Omental fat pad (tissue), 4 donors: ENCODE measurements around the gene TTLL6. TPM values are rescaled to one million over a fixed set of nuclear protein-coding genes. Genes with fewer than 3 reads are reported as not detected.

ENCODE experiments used
- ATAC-seq: fragments of 150-250 bp; one replicate; pipeline ENCODE4 v1.9.1; 2016; ENCODE audit warnings: mild to moderate bottlenecking, moderate library complexity; ENCODE audit not compliant: low FRiP score
- DNase-seq: peaks from one replicate; pipeline ENCODE4 v3.0.0-alpha.2; 2019; ENCODE audit warnings: low spot score
- CTCF ChIP-seq, 3 donors: fragments of 450-650 bp; IDR thresholded peaks; one replicate each; pipeline ENCODE4 v1.5.1; 2016 to 2017; ENCODE audit warnings: antibody characterized with exemption in 3 of 3, mild to moderate bottlenecking in 3 of 3, moderate library complexity in 2 of 3
- total RNA-seq, 4 donors: library from RNA; depleted of rRNA; stranded (reverse); fragments of >200 nt; gene quantifications; one replicate each; pipeline ENCODE4 v1.1.0, GENCODE V29; 2016

The TTLL6 gene
- 1 to 10 TPM in 1 of 4 donors, not detected in 3; 1.9 TPM for total RNA-seq

- DNase-seq (peak; percentile 46), ATAC-seq (peak; percentile 97)
- no peak for TF ChIP-seq CTCF (IDR thresholded peaks at IDR 0.05)
Observed at GRCh38 chr17:48816774-48817590, at the start of gene TTLL6. Gene TTLL6 (minus strand): TSS chr17:48817229. CDS start chr17:48817072, 157 bp downstream.

GRCh38 chr17:48860456-48860855 is 43.4 kb upstream of the TTLL6 start:
- DNase-seq: no peak
- TF ChIP-seq CTCF (IDR thresholded peaks at IDR 0.05): no peak
- ATAC-seq: no peak

GRCh38 chr17:48860034-48860433 is 43.0 kb upstream of the TTLL6 start:
- ATAC-seq (no peak), DNase-seq (no peak)
- no peak for TF ChIP-seq CTCF (IDR thresholded peaks at IDR 0.05)

GRCh38 chr17:48856122-48856821 is 39.2 kb upstream of the TTLL6 start:
- no peak for DNase-seq
- ATAC-seq: no peak
- TF ChIP-seq CTCF (IDR thresholded peaks at IDR 0.05): no peak

GRCh38 chr17:48854774-48855476 is 37.9 kb upstream of the TTLL6 start:
- no peak for TF ChIP-seq CTCF (IDR thresholded peaks at IDR 0.05)
- ATAC-seq: no peak
- DNase-seq: no peak

GRCh38 chr17:48850792-48851323 is 33.8 kb upstream of the TTLL6 start:
- ATAC-seq (no peak), DNase-seq (no peak)
- no peak for TF ChIP-seq CTCF (IDR thresholded peaks at IDR 0.05)
